HEK293T (cell line): ENCODE data around the gene SNRPA1.

Experiments used
- BHLHE40 ChIP-seq: fragments of 450-650 bp; IDR thresholded peaks from 2 replicates; pipeline ENCODE4 v1.6.1; 2016; ENCODE audit warnings: mild to moderate bottlenecking, moderate library complexity, borderline replicate concordance
- HDGF ChIP-seq: fragments of 450-650 bp; IDR thresholded peaks from 2 replicates; pipeline ENCODE4 v1.6.1; 2017; ENCODE audit warnings: antibody characterized with exemption, borderline replicate concordance
- NFRKB ChIP-seq: fragments of 450-650 bp; IDR thresholded peaks from 2 replicates; pipeline ENCODE4 v1.6.1; 2016; ENCODE audit warnings: mild to moderate bottlenecking, moderate library complexity
- TF ChIP-seq, protein P1 (sequence below): fragments of 450-650 bp; IDR thresholded peaks from 2 replicates; pipeline ENCODE4 v1.6.1; 2016

- TF ChIP-seq NFRKB (no peak), BHLHE40 (no peak), HDGF (no peak)
- TF ChIP-seq, protein P1, sequence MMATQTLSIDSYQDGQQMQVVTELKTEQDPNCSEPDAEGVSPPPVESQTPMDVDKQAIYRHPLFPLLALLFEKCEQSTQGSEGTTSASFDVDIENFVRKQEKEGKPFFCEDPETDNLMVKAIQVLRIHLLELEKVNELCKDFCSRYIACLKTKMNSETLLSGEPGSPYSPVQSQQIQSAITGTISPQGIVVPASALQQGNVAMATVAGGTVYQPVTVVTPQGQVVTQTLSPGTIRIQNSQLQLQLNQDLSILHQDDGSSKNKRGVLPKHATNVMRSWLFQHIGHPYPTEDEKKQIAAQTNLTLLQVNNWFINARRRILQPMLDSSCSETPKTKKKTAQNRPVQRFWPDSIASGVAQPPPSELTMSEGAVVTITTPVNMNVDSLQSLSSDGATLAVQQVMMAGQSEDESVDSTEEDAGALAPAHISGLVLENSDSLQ, result no peak
These were observed 51.6 kb downstream of the SNRPA1 start for GRCh38 chr15:101243420-101243819.
